Right atrium auricular region (tissue), 2 donors: ENCODE measurements around the gene KIR2DL3. TPM values are rescaled to one million over a fixed set of nuclear protein-coding genes. Genes with fewer than 3 reads are reported as not detected.
"Not testable (repeated sequence)": the region's sequence is repeated elsewhere in the genome, so short reads cannot be mapped to it uniquely, and the experiment has no call there.

ENCODE experiments used
- DNase-seq: peaks from one replicate; pipeline ENCODE4 v3.0.0-alpha.2; 2019; ENCODE audit warnings: low spot score
- H3K27ac ChIP-seq, 2 donors: fragments of 200-600 bp; sonication (generic); 1 replicate in 1 of 2; 2 replicates in 1 of 2; pipeline ENCODE4 v1.5.1; 2016 to 2019
- H3K27me3 ChIP-seq, 2 donors: fragments of 200-600 bp; sonication (generic); one replicate each; pipeline versions ENCODE4 v1.5.1 to v1.6.0; 2017 to 2019
- H3K36me3 ChIP-seq: fragments of 200-600 bp; sonication (generic); one replicate; pipeline ENCODE4 v1.5.1; 2016
- H3K4me1 ChIP-seq, 2 donors: fragments of 200-600 bp; sonication (generic); one replicate each; pipeline versions ENCODE4 v1.5.1 to v1.6.0; 2017 to 2019
- H3K4me3 ChIP-seq, 2 donors: fragments of 200-600 bp; sonication (generic); 1 replicate in 1 of 2; 2 replicates in 1 of 2; pipeline ENCODE4 v1.5.1; 2017 to 2019; ENCODE audit warnings: mild to moderate bottlenecking in 1 of 2, moderate library complexity in 1 of 2
- H3K9me3 ChIP-seq, 2 donors: fragments of 200-600 bp; sonication (generic); one replicate each; pipeline ENCODE4 v1.5.1; 2019
- total RNA-seq, 2 donors: library from RNA; depleted of rRNA; stranded (reverse); fragments of >200 nt; gene quantifications; one replicate each; pipeline ENCODE4 v1.1.0, GENCODE V29; 2016

Gene KIR2DL3
- total RNA-seq, 2 donors from 2014 or later: not detected

DNA sequence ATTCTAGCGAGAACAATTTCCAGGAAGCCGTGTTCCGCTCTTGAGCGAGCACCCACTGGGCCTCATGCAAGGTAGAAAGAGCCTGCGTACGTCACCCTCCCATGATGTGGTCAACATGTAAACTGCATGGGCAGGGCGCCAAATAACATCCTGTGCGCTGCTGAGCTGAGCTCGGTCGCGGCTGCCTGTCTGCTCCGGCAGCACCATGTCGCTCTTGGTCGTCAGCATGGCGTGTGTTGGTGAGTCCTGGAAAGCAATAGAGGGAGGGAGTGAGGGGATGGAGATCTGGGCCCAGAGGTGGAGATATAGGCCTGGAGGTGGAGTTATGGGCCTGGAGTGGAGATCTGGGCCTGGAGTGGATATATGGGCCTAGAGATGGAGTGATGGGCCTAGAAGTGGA is 31.3 kb downstream of the KIR2DL3 start, which contains the start of gene KIR2DL1:
Gene KIR2DL1 (plus strand): TSS at position 148 of the 400 bp plus-strand sequence. CDS start 58 bp downstream, at position 206.
- peaks cover 0 to 10% of the 10 kb centered on the region in 2 donors for H3K9me3 ChIP-seq

DNA sequence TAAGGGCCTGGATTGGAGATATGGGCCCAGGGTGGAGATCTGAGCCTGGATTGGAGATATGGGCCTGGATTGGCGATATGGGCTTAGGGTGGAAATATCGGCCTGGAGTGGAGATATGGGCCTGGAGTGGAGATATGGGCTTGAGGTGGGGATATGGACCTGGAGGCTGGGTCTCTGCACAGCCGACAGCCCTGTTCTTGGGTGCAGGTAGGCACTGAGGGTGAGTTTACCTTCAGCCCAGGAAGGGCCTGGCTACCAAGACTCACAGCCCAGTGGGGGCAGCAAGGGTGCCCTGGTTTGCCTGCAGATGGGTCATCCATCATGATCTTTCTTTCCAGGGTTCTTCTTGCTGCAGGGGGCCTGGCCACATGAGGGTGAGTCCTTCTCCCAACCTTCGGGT is 32.2 kb downstream of the KIR2DL3 start:
- H3K9me3 ChIP-seq, H3K4me3 ChIP-seq, H3K27ac ChIP-seq, DNase-seq, H3K4me1 ChIP-seq, H3K36me3 ChIP-seq, H3K27me3 ChIP-seq: not testable (repeated sequence)

More for the DNA sequence above, 31.3 kb downstream of the KIR2DL3 start, which contains the start of gene KIR2DL1:
- not testable (repeated sequence) for H3K36me3 ChIP-seq, H3K27me3 ChIP-seq, H3K4me1 ChIP-seq, H3K27ac ChIP-seq, DNase-seq, H3K4me3 ChIP-seq

DNA sequence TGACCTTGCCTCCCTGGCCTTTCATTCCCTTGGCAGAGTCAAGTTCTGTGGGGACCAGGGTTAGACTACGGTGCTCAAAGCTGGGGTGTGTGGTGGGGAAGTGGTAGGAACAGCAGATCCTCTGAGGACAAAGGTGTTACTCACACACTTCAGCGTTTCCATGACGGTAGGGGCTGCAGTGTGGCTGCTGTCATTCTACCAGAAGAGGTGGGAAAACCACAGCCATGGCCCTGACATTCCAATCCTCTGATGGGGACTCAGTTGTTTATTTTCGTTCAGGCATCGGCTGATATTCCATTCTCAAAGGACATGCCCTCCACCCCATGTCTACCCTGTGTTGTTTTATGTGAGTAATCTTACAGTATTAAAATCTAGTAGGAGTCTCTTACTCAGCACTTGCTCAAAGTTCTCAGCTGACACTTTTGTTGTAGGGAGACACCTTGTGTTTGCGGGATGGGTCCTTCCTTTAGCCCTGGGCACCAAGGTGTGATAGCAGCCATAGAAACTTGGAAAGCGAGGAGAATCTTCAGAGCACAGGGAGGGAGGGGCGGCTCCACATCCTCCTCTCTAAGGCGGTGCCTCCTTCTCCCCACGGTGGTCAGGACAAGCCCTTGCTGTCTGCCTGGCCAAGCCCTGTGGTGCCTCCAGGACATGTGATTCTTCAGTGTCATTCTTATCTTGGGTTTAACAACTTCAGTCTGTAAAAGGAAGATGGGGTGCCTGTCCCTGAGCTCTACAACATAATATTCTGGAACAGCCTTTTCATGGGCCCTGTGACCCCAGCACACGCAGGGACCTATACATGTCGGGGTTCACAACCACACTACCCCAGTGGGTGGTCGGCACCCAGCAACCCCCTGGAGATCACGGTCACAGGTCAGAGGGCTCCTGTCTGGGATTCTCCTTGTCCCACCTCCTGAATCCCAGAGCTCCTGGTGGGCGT is 33.0 kb downstream of the KIR2DL3 start:
- not testable (repeated sequence) for H3K27me3 ChIP-seq, H3K36me3 ChIP-seq, DNase-seq, H3K4me1 ChIP-seq, H3K27ac ChIP-seq, H3K4me3 ChIP-seq, H3K9me3 ChIP-seq

DNA sequence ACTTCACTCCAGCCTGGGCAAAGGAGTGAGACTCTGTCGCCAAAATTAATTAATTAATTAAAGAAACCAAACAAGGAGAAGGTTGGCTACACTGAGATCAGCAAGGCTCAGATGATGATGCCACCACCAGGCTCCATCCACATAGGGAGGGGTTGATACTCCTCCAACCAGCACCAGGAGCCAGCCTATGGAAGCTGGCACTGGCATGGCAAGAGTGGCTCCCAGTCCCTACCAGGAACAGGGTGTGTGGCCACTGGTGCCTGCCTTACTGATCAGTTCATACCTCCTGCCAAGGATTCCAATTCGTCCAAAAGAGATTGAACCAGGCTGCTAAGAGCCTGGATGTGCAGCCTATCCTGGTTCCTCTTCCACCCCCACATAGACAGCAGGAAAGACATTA is 34.4 kb downstream of the KIR2DL3 start:
- H3K36me3 ChIP-seq, H3K4me1 ChIP-seq, DNase-seq, H3K9me3 ChIP-seq, H3K4me3 ChIP-seq, H3K27ac ChIP-seq, H3K27me3 ChIP-seq: not testable (repeated sequence)

DNA sequence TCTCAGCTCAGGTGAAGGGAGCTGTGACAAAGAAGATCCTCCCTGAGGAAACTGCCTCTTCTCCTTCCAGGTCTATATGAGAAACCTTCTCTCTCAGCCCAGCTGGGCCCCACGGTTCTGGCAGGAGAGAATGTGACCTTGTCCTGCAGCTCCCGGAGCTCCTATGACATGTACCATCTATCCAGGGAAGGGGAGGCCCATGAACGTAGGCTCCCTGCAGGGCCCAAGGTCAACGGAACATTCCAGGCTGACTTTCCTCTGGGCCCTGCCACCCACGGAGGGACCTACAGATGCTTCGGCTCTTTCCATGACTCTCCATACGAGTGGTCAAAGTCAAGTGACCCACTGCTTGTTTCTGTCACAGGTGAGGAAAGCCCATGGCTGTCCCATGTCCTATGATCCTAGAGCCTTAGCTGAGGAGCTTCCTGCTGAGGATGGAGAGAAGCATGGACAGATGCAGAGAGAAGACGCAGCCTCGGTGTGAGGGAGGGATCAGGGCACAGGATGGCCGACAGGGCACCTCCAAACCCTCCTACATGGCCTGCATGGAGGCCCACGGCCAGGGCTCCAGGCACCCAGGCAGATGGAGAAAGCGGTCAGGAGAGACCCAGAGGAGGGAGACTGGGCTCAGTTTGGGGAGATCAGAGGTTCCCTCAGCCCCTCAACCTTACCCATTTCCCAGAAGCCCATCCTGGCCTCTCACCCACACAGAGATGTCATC is 36.9 kb downstream of the KIR2DL3 start:
- H3K27ac ChIP-seq, H3K9me3 ChIP-seq, H3K36me3 ChIP-seq, H3K4me3 ChIP-seq, H3K27me3 ChIP-seq, H3K4me1 ChIP-seq, DNase-seq: not testable (repeated sequence)

DNA sequence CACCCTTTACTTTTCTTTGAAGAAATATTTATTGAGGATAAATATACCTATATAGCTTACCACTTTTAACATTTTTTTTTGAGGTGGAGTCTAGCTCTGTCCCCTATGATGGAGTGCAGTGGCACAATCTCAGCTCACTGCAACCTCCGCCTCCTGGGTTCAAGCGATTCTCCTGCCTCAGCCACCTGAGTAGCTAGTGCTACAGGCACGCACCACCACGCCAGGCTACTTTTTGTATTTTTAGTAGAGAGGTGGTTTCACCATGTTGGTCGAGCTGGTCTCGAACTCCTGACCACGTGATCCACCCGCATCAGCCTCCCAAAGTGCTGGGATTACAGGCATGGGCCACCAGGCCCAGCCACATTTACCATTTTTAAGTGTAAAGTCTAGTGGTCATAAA is 37.5 kb downstream of the KIR2DL3 start:
- not testable (repeated sequence) for H3K9me3 ChIP-seq, H3K4me1 ChIP-seq, H3K36me3 ChIP-seq, H3K4me3 ChIP-seq, H3K27ac ChIP-seq, H3K27me3 ChIP-seq, DNase-seq

DNA sequence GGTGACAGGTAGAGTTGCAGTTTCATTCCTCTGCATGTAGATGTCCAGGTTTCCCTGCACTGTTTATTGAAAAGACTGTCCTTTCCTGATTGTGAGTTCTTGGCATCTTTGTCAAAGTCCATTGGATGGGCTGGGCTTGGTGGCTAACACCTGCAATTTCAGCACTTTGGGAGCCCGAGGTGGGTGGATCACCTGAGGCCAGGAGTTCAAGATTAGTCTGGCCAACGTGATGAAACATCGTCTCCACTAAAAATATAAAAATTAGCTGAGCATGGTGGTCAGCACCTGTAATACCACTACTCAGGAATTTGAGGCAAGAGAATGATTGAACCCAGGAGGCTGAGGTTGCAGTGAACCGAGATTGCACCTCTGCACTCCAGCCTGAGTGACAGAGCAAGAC is 39.5 kb downstream of the KIR2DL3 start:
- H3K27ac ChIP-seq, DNase-seq, H3K27me3 ChIP-seq, H3K4me3 ChIP-seq, H3K9me3 ChIP-seq, H3K36me3 ChIP-seq, H3K4me1 ChIP-seq: not testable (repeated sequence)

DNA sequence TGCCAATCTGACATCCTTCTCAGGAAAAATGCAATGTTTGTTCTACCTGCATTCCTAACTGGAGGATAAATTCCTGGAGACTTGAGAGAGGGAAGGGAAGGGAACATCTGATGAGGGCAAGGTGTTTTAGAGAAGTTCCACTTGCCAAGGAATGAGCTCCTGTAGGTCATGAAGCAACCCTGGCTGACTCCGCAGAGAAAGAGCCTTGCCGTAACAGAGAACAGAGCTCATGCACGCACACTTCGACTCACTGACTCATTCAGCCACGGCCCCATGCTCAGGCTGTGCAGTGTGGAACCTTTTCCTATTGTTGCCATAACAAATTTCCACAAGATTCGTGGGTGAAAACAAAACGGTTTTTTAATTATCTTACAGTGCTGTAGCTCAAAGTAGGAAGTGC is 40.6 kb downstream of the KIR2DL3 start:
- not testable (repeated sequence) for H3K27ac ChIP-seq, H3K4me1 ChIP-seq, H3K4me3 ChIP-seq, DNase-seq, H3K27me3 ChIP-seq, H3K36me3 ChIP-seq, H3K9me3 ChIP-seq

DNA sequence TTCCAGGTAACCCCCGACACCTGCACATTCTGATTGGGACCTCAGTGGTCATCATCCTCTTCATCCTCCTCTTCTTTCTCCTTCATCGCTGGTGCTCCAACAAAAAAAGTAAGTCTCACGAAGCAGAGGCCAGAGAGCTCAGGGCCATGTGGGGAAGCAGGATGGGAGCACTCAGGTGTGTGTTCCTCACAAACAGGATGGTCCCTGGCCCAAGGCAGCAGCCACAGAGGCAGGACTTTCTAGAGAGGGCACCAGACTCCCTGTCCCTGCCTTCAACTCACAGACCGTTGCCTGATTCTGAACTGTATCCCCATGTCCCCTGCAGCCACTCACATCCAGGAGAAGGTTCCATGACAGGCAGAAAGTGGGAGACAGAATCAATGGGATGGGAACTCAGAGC is 44.6 kb downstream of the KIR2DL3 start:
- H3K27ac ChIP-seq, H3K4me3 ChIP-seq, H3K9me3 ChIP-seq, DNase-seq, H3K4me1 ChIP-seq, H3K27me3 ChIP-seq, H3K36me3 ChIP-seq: not testable (repeated sequence)

DNA sequence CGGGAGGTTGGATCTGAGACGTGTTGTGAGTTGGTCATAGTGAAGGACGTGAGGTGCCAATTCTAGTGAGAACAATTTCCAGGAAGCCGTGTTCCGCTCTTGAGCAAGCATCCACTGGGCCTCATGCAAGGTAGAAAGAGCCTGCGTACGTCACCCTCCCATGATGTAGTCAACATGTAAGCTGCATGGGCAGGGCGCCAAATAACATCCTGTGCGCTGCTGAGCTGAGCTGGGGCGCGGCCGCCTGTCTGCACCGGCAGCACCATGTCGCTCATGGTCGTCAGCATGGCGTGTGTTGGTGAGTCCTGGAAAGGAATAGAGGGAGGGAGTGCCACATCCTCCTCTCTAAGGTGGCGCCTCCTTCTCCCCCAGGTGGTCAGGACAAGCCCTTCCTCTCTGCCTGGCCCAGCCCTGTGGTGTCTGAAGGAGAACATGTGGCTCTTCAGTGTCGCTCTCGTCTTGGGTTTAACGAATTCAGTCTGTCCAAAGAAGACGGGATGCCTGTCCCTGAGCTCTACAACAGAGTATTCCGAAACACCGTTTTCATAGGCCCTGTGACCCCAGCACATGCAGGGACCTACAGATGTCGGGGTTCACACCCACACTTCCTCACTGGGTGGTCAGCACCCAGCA is 47.9 kb downstream of the KIR2DL3 start:
- H3K4me3 ChIP-seq, H3K27ac ChIP-seq, H3K9me3 ChIP-seq, H3K4me1 ChIP-seq, H3K36me3 ChIP-seq, H3K27me3 ChIP-seq, DNase-seq: not testable (repeated sequence)

DNA sequence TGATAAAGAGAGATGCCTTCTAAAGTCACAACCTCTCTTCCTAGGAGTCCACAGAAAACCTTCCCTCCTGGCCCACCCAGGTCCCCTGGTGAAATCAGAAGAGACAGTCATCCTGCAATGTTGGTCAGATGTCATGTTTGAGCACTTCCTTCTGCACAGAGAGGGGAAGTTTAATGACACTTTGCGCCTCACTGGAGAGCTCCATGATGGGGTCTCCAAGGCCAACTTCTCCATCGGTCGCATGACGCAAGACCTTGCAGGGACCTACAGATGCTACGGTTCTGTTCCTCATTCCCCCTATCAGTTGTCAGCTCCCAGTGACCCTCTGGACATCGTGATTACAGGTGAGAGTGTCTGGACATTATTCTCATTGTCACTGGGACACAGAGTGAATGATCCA is 49.8 kb downstream of the KIR2DL3 start:
- not testable (repeated sequence) for H3K4me3 ChIP-seq, H3K27ac ChIP-seq, H3K4me1 ChIP-seq, H3K36me3 ChIP-seq, H3K9me3 ChIP-seq, H3K27me3 ChIP-seq
- peak; percentile 55 for DNase-seq
